ENCODE measurements around the gene PFKP. TPM values are rescaled to one million over a fixed set of nuclear protein-coding genes. Genes with fewer than 3 reads are reported as not detected.

Gene PFKP
- total RNA-seq, 1 donor = 111 TPM

GRCh38 chr10:3132036-3133025 lies 65.0 kb downstream of the PFKP start:
- peak; percentile 19 for DNase-seq (ENCODE audit: low read depth)
- TF ChIP-seq, protein P1, sequence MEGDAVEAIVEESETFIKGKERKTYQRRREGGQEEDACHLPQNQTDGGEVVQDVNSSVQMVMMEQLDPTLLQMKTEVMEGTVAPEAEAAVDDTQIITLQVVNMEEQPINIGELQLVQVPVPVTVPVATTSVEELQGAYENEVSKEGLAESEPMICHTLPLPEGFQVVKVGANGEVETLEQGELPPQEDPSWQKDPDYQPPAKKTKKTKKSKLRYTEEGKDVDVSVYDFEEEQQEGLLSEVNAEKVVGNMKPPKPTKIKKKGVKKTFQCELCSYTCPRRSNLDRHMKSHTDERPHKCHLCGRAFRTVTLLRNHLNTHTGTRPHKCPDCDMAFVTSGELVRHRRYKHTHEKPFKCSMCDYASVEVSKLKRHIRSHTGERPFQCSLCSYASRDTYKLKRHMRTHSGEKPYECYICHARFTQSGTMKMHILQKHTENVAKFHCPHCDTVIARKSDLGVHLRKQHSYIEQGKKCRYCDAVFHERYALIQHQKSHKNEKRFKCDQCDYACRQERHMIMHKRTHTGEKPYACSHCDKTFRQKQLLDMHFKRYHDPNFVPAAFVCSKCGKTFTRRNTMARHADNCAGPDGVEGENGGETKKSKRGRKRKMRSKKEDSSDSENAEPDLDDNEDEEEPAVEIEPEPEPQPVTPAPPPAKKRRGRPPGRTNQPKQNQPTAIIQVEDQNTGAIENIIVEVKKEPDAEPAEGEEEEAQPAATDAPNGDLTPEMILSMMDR (IDR thresholded peaks at IDR 0.05; ENCODE audit: insufficient read depth, low read length) = no peak
- H3K4me3 ChIP-seq (ENCODE audit: low read depth, low read length) = no peak overlapping the region

DNA sequence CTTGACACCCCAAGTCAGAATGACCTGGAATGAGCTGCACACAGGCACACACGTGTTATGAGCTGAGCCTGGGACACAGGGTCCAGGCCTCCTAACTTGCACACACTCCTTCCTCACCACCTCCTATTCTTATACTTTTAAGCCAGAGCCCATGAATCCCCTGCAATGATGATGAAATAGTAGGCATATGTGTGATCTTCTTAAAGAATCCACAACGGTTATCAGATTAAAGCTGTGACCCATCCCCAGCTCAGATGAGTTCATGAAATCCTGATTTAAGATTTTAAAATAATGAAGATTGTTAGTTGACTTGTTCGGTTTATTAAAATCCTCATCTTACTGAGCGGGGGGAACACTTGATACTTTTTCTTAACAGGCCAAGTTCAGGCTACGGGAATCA lies 66.6 kb downstream of the PFKP start:
- TF ChIP-seq, protein P1 (IDR thresholded peaks at IDR 0.05; ENCODE audit: insufficient read depth, low read length) = no peak
- no peak for DNase-seq (ENCODE audit: low read depth)
- no peak overlapping the region for H3K4me3 ChIP-seq (ENCODE audit: low read depth, low read length)

- TF ChIP-seq, protein P1 (IDR thresholded peaks at IDR 0.05; ENCODE audit: insufficient read depth, low read length) = no peak
- H3K4me3 ChIP-seq (ENCODE audit: low read depth, low read length) = no peak overlapping the region
- no peak for DNase-seq (ENCODE audit: low read depth)
These were observed 67.7 kb downstream of the PFKP start for GRCh38 chr10:3135006-3135405.

DNA sequence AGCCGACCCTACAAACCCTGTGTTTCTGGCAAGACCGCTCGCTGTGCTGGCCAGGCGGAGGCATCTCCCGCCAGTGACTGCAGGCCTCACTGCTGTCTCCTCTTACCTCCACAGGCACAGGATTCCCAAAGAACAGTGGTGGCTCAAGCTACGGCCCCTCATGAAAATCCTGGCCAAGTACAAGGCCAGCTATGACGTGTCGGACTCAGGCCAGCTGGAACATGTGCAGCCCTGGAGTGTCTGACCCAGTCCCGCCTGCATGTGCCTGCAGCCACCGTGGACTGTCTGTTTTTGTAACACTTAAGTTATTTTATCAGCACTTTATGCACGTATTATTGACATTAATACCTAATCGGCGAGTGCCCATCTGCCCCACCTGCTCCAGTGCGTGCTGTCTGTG lies 69.0 kb downstream of the PFKP start:
- no peak overlapping the region for H3K4me3 ChIP-seq (ENCODE audit: low read depth, low read length)
- peak; percentile 63 for DNase-seq (ENCODE audit: low read depth)
- TF ChIP-seq, protein P1 (IDR thresholded peaks at IDR 0.05; ENCODE audit: insufficient read depth, low read length) = no peak

GRCh38 chr10:3136763-3137611 lies 69.6 kb downstream of the PFKP start:
- H3K4me3 ChIP-seq (ENCODE audit: low read depth, low read length) = no peak overlapping the region
- TF ChIP-seq, protein P1 (IDR thresholded peaks at IDR 0.05; ENCODE audit: insufficient read depth, low read length) = no peak
- DNase-seq (ENCODE audit: low read depth) = peak; percentile 96

DNA sequence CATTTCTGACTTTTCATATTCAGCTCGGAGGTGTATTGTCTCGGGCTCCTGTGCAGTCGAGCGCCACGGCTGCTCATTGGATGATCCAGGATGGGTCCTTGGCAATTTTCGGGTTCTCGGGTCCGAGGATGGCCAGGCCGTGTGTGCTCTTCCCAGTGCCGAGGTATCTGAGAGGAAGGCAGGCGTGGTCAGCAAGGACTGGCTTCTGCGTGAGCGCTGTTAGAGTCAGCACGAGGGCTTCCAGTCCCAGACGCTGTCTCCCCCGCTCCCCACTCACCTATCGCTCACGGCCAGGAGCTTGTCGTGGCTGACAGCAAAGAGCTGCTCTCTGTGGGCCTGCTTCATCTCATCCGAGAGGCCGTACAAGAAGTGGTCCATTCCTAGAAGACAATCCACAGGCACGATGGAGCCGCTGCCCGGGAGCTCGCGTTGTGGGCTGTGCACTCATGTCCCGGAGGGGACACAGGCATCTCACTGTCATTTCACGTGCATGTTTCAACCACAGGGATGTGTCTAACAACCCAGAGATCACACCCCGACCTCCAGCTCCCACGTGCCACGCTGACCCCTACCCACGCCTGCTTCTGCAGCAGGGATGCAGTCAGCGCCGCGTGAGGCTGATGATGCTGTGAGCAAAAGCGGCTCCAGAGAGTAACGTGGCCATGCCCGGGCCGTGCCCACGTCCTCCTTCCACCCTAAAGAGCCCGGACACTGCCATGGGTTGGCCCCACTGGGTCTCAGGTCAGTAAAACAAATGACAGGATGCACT lies 70.8 kb downstream of the PFKP start:
- no peak for DNase-seq (ENCODE audit: low read depth)
- TF ChIP-seq, protein P1 (IDR thresholded peaks at IDR 0.05; ENCODE audit: insufficient read depth, low read length) = no peak
- no peak overlapping the region for H3K4me3 ChIP-seq (ENCODE audit: low read depth, low read length)

All from fibroblast of the aortic adventitia (primary cell).